BJ (cell line): ENCODE data around the gene PTPRM. TPM values are rescaled to one million over a fixed set of nuclear protein-coding genes. Genes with fewer than 3 reads are reported as not detected.

Experiments used
- CTCF ChIA-PET: fragments of 350-600 bp; formaldehyde crosslinking; extraction: SDS; loops from one replicate; lab custom pipeline; 2021; ENCODE audit warnings: antibody characterized with exemption, inconsistent platforms; lab: Yijun Ruan, JAX
- POLR2A ChIA-PET: fragments of 300-600 bp; sonication (Branson Sonifier 250); formaldehyde crosslinking; extraction: SDS; loops from one replicate; lab custom pipeline; 2021; ENCODE audit warnings: antibody characterized with exemption; lab: Charles Lee
- DNase-seq: peaks from one replicate; pipeline ENCODE4 v3.0.0-alpha.2; 2011; ENCODE audit warnings: low read depth
- H3K27me3 ChIP-seq: 2 replicates; pipeline ENCODE4 v1.6.0; 2011; ENCODE audit warnings: low read length; ENCODE audit not compliant: control insufficient read depth, insufficient read depth
- H3K36me3 ChIP-seq: 2 replicates; pipeline ENCODE4 v1.5.1; 2011; ENCODE audit warnings: low read length; ENCODE audit not compliant: control insufficient read depth, insufficient read depth
- H3K4me3 ChIP-seq: 2 replicates; pipeline ENCODE4 v1.5.1; 2011; ENCODE audit warnings: low read depth, mild to moderate bottlenecking, control low read depth, low read length
- CTCF ChIP-seq: IDR thresholded peaks from 2 replicates; pipeline ENCODE4 v1.5.1; 2011; ENCODE audit warnings: low read depth, mild to moderate bottlenecking, control low read depth, inconsistent platforms, low read length, moderate library complexity; ENCODE audit not compliant: insufficient read depth
- polyA plus RNA-seq: library from polyadenylated mRNA; depleted of rRNA; stranded (reverse); fragments of >200 nt; gene quantifications from 2 replicates; pipeline ENCODE4 v1.2.3, GENCODE V29; 2011

PTPRM gene
- polyA plus RNA-seq, 1 experiment: 149 TPM

DNA sequence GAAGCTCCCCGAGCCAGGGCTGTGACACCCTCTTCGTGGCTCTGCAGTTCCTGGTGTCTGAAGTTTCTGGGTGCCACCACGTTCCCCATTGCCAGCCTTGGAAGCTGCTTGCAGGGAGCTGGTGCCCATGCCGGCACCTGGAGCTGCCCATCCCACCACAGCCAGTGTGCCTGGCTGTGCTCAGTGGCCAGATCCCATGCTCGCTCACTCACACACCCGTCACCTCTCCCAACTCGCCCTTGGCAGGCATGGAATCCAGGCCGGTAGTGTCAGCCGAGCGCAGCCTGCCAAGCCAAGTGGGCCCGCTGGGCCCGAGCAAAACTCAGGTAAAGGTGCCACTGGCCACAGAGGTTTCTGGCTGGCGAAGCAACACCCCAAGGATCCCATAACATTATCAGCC, 370.2 kb downstream of the PTPRM start:
- POLR2A ChIA-PET: no interaction called here
- TF ChIP-seq CTCF: no peak
- no peak for DNase-seq
- Histone ChIP-seq H3K36me3 (no peaks in the 10 kb centered on the region; the same call in 1 of the 2 replicates), H3K27me3 (no peaks in the 10 kb centered on the region), H3K4me3 (no peak overlapping the region)
- CTCF ChIA-PET: interaction anchor here (1.6 kb wide), 1 partner anchor 10 kb away, joined by 4 read pairs; no protein-coding TSS in a partner anchor

- ChIA-PET CTCF (no interaction called here), POLR2A (no interaction called here)
- no peaks in the 10 kb centered on the region; the same call in 1 of the 2 replicates for H3K36me3 ChIP-seq
- H3K4me3 ChIP-seq: no peak overlapping the region
- TF ChIP-seq CTCF: no peak
- H3K27me3 ChIP-seq: no peaks in the 10 kb centered on the region
- DNase-seq: no peak
Measured at GRCh38 chr18:7939521-7939920, 372.4 kb downstream of the PTPRM start.

GRCh38 chr18:7940379-7940778, 373.3 kb downstream of the PTPRM start:
- ChIA-PET CTCF (no interaction called here), POLR2A (no interaction called here)
- no peak for TF ChIP-seq CTCF
- Histone ChIP-seq H3K36me3 (no peaks in the 10 kb centered on the region; the same call in 1 of the 2 replicates), H3K4me3 (no peak overlapping the region), H3K27me3 (no peaks in the 10 kb centered on the region)
- DNase-seq: no peak

- DNase-seq: no peak
- H3K36me3 ChIP-seq: no peaks in the 10 kb centered on the region; the same call in 1 of the 2 replicates
- POLR2A ChIA-PET: no interaction called here
- CTCF ChIA-PET: no interaction called here
- no peaks in the 10 kb centered on the region for H3K27me3 ChIP-seq
- no peak for TF ChIP-seq CTCF
- no peak overlapping the region for H3K4me3 ChIP-seq
Measured at GRCh38 chr18:7940971-7941370, 373.9 kb downstream of the PTPRM start.

DNA sequence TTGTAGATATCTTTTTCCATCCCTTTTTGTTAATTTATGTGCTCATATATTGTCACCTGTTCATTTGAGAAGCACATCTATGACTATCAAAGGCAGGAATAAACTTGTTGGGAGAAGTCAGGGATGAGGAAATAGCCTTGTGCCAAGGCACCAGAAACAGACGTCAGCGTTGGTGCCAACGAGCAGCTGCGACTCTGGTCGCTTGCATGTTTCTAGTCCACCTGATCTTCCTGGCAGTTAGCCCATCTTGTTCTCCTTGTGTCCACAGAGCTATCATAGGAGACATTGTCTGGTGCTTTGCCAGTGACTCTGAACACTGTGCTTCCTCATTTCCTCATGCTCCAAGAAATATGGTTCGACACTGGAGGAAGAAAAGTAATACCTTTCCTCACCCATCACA, 374.4 kb downstream of the PTPRM start:
- no peaks in the 10 kb centered on the region for H3K27me3 ChIP-seq
- POLR2A ChIA-PET: no interaction called here

More for the DNA sequence above, 374.4 kb downstream of the PTPRM start:
- Histone ChIP-seq H3K4me3 (no peak overlapping the region), H3K36me3 (no peaks in the 10 kb centered on the region; the same call in 1 of the 2 replicates)
- no peak for DNase-seq
- no peak for TF ChIP-seq CTCF
- CTCF ChIA-PET: interaction anchor here (0.6 kb wide), 1 partner anchor 51 kb away, joined by 3 read pairs; no protein-coding TSS in a partner anchor
